ENCODE measurements around the gene MAGI1.
A peak's percentile ranks its signal among the peaks of the same experiment; 100 is the strongest.

The MAGI1 gene

DNA sequence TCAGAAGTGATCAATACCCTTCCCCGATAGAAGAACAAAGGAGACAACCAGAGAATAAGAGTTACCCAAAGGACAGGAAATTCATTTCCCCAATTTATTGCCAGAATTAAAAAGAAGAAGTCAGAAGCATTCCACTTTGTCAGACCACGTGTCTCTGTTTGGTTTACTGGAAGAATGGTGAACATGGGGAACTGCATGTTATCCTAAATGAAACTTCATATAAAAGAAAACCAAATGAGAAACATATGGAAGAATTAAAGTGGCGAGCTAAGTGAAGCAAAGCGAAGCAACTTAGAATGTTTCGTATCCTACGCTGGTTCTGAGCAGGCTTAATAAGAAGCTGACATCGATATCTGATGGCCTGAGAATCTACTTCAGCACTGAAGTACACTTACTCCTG, 190.7 kb downstream of the MAGI1 start:
- 0 out of 2 replicates have a peak overlapping the region, but pooled peaks have one; percentile 58 for H2AFZ ChIP-seq (ENCODE audit: low read length)
- TF ChIP-seq, protein P1, sequence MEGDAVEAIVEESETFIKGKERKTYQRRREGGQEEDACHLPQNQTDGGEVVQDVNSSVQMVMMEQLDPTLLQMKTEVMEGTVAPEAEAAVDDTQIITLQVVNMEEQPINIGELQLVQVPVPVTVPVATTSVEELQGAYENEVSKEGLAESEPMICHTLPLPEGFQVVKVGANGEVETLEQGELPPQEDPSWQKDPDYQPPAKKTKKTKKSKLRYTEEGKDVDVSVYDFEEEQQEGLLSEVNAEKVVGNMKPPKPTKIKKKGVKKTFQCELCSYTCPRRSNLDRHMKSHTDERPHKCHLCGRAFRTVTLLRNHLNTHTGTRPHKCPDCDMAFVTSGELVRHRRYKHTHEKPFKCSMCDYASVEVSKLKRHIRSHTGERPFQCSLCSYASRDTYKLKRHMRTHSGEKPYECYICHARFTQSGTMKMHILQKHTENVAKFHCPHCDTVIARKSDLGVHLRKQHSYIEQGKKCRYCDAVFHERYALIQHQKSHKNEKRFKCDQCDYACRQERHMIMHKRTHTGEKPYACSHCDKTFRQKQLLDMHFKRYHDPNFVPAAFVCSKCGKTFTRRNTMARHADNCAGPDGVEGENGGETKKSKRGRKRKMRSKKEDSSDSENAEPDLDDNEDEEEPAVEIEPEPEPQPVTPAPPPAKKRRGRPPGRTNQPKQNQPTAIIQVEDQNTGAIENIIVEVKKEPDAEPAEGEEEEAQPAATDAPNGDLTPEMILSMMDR (conservative IDR thresholded peaks at IDR 0.05; ENCODE audit: low read length): no peak
- TF ChIP-seq EZH2phosphoT487 (IDR thresholded peaks at IDR 0.05; ENCODE audit: borderline replicate concordance): no peak
- H3K79me2 ChIP-seq (ENCODE audit: insufficient read depth, low read length): no peaks in the 10 kb centered on the region
- H4K20me1 ChIP-seq (ENCODE audit: insufficient read depth, low read length, poor library complexity, severe bottlenecking): no peaks in the 10 kb centered on the region
- H3F3A ChIP-seq (ENCODE audit: low read depth): no peaks in the 10 kb centered on the region
- H3K9me3 ChIP-seq (ENCODE audit: insufficient read depth, low read depth, low read length): 0 out of 2 replicates have a peak, but pooled peaks cover 2% of the 10 kb centered on the region
- no peaks in the 10 kb centered on the region for H3K9me2 ChIP-seq (replicated peaks; ENCODE audit: low read depth, low read length)
- peak overlapping the region; percentile 30 for H3K4me2 ChIP-seq (ENCODE audit: low read depth, low read length, poor library complexity, severe bottlenecking)
- no peaks in the 10 kb centered on the region for H3K36me3 ChIP-seq (ENCODE audit: insufficient read depth, low read length)
- H3K4me1 ChIP-seq (ENCODE audit: insufficient read depth, low read length, poor library complexity, severe bottlenecking): peaks cover 20% of the 10 kb centered on the region
- no peak overlapping the region for H3K4me3 ChIP-seq (ENCODE audit: low read length, poor library complexity, severe bottlenecking)
- H3K27me3 ChIP-seq (ENCODE audit: insufficient read depth, low read length, poor library complexity, severe bottlenecking): no peaks in the 10 kb centered on the region
- no peak overlapping the region for H3K9ac ChIP-seq (ENCODE audit: low read depth, low read length, poor library complexity, severe bottlenecking)

DNA sequence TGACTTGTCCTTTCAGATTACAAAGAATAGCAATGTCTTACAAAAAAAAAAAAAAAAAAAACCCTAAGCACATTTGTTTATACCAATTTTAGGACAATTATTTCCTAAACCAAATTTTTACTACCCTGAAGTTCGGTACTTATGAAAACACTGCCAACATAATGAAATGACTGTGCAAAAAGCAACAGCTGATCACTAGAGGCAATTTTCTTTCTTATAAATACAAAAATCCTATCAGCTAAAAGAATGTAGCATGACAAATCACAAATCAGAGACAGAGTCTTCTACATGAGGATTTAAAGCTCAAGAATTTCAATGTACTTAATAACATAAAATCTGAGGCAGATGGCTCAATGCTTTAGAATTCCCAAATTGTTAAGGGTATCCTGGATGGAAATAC, 191.8 kb downstream of the MAGI1 start:
- no peak overlapping the region for H3K4me3 ChIP-seq (ENCODE audit: low read length, poor library complexity, severe bottlenecking)
- peaks cover 19% of the 10 kb centered on the region for H3K4me1 ChIP-seq (ENCODE audit: insufficient read depth, low read length, poor library complexity, severe bottlenecking)
- H3K9ac ChIP-seq (ENCODE audit: low read depth, low read length, poor library complexity, severe bottlenecking): no peak overlapping the region
- 0 out of 2 replicates have a peak, but pooled peaks cover 2% of the 10 kb centered on the region for H3K9me3 ChIP-seq (ENCODE audit: insufficient read depth, low read depth, low read length)
- no peaks in the 10 kb centered on the region for H3K27me3 ChIP-seq (ENCODE audit: insufficient read depth, low read length, poor library complexity, severe bottlenecking)
- no peak overlapping the region for H2AFZ ChIP-seq (ENCODE audit: low read length)
- H3F3A ChIP-seq (ENCODE audit: low read depth): no peaks in the 10 kb centered on the region
- no peaks in the 10 kb centered on the region for H3K79me2 ChIP-seq (ENCODE audit: insufficient read depth, low read length)
- no peaks in the 10 kb centered on the region for H3K36me3 ChIP-seq (ENCODE audit: insufficient read depth, low read length)
- no peak overlapping the region for H3K4me2 ChIP-seq (ENCODE audit: low read depth, low read length, poor library complexity, severe bottlenecking)
- no peaks in the 10 kb centered on the region for H4K20me1 ChIP-seq (ENCODE audit: insufficient read depth, low read length, poor library complexity, severe bottlenecking)
- H3K9me2 ChIP-seq (replicated peaks; ENCODE audit: low read depth, low read length): no peaks in the 10 kb centered on the region
- no peak for TF ChIP-seq EZH2phosphoT487 (IDR thresholded peaks at IDR 0.05; ENCODE audit: borderline replicate concordance)

DNA sequence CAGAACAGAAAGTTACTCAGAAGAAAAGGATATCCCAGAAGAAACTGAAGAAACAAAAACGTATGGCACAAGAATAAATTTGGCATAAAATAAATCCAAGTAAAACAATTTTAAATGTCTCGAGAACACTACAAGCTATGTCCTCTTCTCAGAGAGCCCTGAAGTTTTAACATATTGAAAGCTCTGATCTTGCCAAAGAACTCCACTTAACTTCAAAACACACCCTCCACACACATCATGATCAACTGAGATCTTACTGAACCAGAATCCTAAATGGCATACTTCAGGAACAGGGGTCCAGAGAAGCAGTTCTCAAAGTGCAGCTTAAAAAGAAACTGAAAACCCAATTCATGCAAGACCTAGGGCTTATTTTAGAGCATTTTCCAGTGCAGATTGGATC, 194.3 kb downstream of the MAGI1 start:
- H3K9me3 ChIP-seq (ENCODE audit: insufficient read depth, low read depth, low read length): 0 out of 2 replicates have a peak, but pooled peaks cover 2% of the 10 kb centered on the region
- no peaks in the 10 kb centered on the region for H4K20me1 ChIP-seq (ENCODE audit: insufficient read depth, low read length, poor library complexity, severe bottlenecking)
- no peaks in the 10 kb centered on the region for H3K36me3 ChIP-seq (ENCODE audit: insufficient read depth, low read length)
- no peak overlapping the region for H3K9ac ChIP-seq (ENCODE audit: low read depth, low read length, poor library complexity, severe bottlenecking)
- no peaks in the 10 kb centered on the region for H3K9me2 ChIP-seq (replicated peaks; ENCODE audit: low read depth, low read length)
- H3K4me3 ChIP-seq (ENCODE audit: low read length, poor library complexity, severe bottlenecking): no peak overlapping the region
- H3K27me3 ChIP-seq (ENCODE audit: insufficient read depth, low read length, poor library complexity, severe bottlenecking): no peaks in the 10 kb centered on the region
- H3K4me2 ChIP-seq (ENCODE audit: low read depth, low read length, poor library complexity, severe bottlenecking): no peak overlapping the region
- peaks cover 19% of the 10 kb centered on the region for H3K4me1 ChIP-seq (ENCODE audit: insufficient read depth, low read length, poor library complexity, severe bottlenecking)
- no peaks in the 10 kb centered on the region for H3K79me2 ChIP-seq (ENCODE audit: insufficient read depth, low read length)
- no peaks in the 10 kb centered on the region for H3F3A ChIP-seq (ENCODE audit: low read depth)
- TF ChIP-seq EZH2phosphoT487 (IDR thresholded peaks at IDR 0.05; ENCODE audit: borderline replicate concordance): no peak
- TF ChIP-seq, protein P1 (conservative IDR thresholded peaks at IDR 0.05; ENCODE audit: low read length): no peak
- H2AFZ ChIP-seq (ENCODE audit: low read length): no peak overlapping the region

DNA sequence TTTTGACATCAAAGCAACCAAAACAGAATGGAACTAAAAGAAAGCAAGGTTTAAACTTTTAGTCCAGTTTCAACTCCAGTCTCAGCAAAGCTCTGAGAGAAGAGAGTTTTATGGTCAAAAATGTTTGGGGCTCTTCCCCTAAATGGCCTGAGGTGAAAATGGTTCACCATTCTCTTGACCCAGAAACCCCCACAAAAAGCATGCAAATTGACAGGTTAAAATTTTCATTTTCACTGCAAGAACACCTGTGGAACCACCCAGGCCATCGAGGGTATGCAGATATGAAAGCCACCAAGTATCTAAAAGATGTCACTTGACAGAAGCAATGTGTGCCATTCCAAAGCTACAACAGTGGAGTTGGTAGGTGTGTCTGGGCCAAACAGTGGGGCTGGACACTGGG, 195.0 kb downstream of the MAGI1 start:
- no peak overlapping the region for H3K4me3 ChIP-seq (ENCODE audit: low read length, poor library complexity, severe bottlenecking)
- H4K20me1 ChIP-seq (ENCODE audit: insufficient read depth, low read length, poor library complexity, severe bottlenecking): no peaks in the 10 kb centered on the region
- no peaks in the 10 kb centered on the region for H3K27me3 ChIP-seq (ENCODE audit: insufficient read depth, low read length, poor library complexity, severe bottlenecking)
- H3K9me3 ChIP-seq (ENCODE audit: insufficient read depth, low read depth, low read length): 0 out of 2 replicates have a peak, but pooled peaks cover 2% of the 10 kb centered on the region
- no peak overlapping the region for H3K9ac ChIP-seq (ENCODE audit: low read depth, low read length, poor library complexity, severe bottlenecking)
- TF ChIP-seq, protein P1 (conservative IDR thresholded peaks at IDR 0.05; ENCODE audit: low read length): no peak
- no peak for TF ChIP-seq EZH2phosphoT487 (IDR thresholded peaks at IDR 0.05; ENCODE audit: borderline replicate concordance)
- H3K36me3 ChIP-seq (ENCODE audit: insufficient read depth, low read length): no peaks in the 10 kb centered on the region
- peaks cover 19% of the 10 kb centered on the region for H3K4me1 ChIP-seq (ENCODE audit: insufficient read depth, low read length, poor library complexity, severe bottlenecking)
- no peaks in the 10 kb centered on the region for H3K9me2 ChIP-seq (replicated peaks; ENCODE audit: low read depth, low read length)
- H3K79me2 ChIP-seq (ENCODE audit: insufficient read depth, low read length): no peaks in the 10 kb centered on the region
- H3F3A ChIP-seq (ENCODE audit: low read depth): no peaks in the 10 kb centered on the region
- H3K4me2 ChIP-seq (ENCODE audit: low read depth, low read length, poor library complexity, severe bottlenecking): no peak overlapping the region
- H2AFZ ChIP-seq (ENCODE audit: low read length): no peak overlapping the region

Measured in Loucy (cell line).